Colonic mucosa (tissue), 4 donors: ENCODE measurements around the gene SPPL2A. TPM values are rescaled to one million over a fixed set of nuclear protein-coding genes. Genes with fewer than 3 reads are reported as not detected.
"Not testable (repeated sequence)": the region's sequence is repeated elsewhere in the genome, so short reads cannot be mapped to it uniquely, and the experiment has no call there.

ENCODE experiments used
- DNase-seq: peaks from one replicate; pipeline ENCODE4 v3.0.0-alpha.2; 2020
- H3K27ac ChIP-seq: fragments of 200-600 bp; one replicate; pipeline ENCODE4 v1.8.0; 2021
- H3K27me3 ChIP-seq: fragments of 200-600 bp; one replicate; pipeline ENCODE4 v1.8.0; 2021
- H3K36me3 ChIP-seq: fragments of 200-600 bp; one replicate; pipeline ENCODE4 v1.8.0; 2021
- H3K4me1 ChIP-seq: fragments of 200-600 bp; one replicate; pipeline ENCODE4 v1.8.0; 2021; ENCODE audit warnings: mild to moderate bottlenecking
- H3K4me3 ChIP-seq: fragments of 200-600 bp; one replicate; pipeline ENCODE4 v1.8.0; 2021
- H3K9ac ChIP-seq, 2 donors: one replicate each; pipeline ENCODE4 v1.7.0; 2013; ENCODE audit warnings: control low read depth in 2 of 2, low read depth in 2 of 2, low read length in 2 of 2
- H3K9me3 ChIP-seq: fragments of 200-600 bp; one replicate; pipeline ENCODE4 v1.8.0; 2021
- intact Hi-C: fragments of 100-400 bp; cut with DNase I; formaldehyde crosslinking; loops from one replicate; pipeline ENCODE4 v1.14.1; 2022
- total RNA-seq, 2 donors: library from RNA; stranded (reverse); fragmentation: NEBNext Ultra II Directional in 1 of 2; extraction: Animal tissue kit (Norgen Biotek cat#: 25700) in 1 of 2; gene quantifications; one replicate each; pipeline ENCODE4 v1.2.1, GENCODE V29; 2021
- TF ChIP-seq, protein P1 (sequence below): fragments of 200-600 bp; IDR thresholded peaks from one replicate; pipeline ENCODE4 v1.8.0; 2022; ENCODE audit warnings: antibody characterized with exemption, mild to moderate bottlenecking
- donor health status: healthy.
- donor health status: DM: no; HTN: no; CAD: no.
- donor health status: DM: no; HTN: no; CAD: no.

Gene SPPL2A
- total RNA-seq, 2 donors from 2014 or later: 190 to 308 TPM

DNA sequence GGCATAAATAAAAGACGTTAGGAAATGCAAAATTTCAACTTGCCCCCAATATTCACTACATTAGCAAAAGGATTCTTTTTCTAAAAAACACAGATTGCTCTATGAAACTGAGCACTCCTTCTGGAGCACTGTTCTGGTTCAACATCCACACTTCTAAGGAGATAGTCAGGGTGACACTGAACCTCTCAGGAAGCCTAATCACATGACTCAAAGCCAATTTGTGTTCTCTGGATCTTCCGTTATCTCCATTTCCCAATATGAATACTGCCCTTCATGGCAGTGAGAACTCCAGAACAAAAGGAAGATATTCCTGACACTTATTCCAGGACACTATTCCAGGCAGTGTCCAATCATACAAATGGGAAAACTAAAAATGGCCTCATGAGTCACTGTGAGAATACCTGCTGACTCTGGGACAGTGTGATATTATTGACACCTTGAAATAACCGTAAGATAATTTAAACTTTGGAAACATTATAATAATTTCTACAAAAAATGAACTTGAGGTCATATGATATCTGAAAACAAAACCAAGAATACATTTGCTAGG, 57.6 kb downstream of the SPPL2A start:
- H3K9ac ChIP-seq: no peak overlapping the region
- no peaks in the 10 kb centered on the region for H3K9me3 ChIP-seq
- no peaks in the 10 kb centered on the region for H3K27me3 ChIP-seq
- no peak for DNase-seq
- H3K4me3 ChIP-seq: no peak overlapping the region
- TF ChIP-seq, protein P1, sequence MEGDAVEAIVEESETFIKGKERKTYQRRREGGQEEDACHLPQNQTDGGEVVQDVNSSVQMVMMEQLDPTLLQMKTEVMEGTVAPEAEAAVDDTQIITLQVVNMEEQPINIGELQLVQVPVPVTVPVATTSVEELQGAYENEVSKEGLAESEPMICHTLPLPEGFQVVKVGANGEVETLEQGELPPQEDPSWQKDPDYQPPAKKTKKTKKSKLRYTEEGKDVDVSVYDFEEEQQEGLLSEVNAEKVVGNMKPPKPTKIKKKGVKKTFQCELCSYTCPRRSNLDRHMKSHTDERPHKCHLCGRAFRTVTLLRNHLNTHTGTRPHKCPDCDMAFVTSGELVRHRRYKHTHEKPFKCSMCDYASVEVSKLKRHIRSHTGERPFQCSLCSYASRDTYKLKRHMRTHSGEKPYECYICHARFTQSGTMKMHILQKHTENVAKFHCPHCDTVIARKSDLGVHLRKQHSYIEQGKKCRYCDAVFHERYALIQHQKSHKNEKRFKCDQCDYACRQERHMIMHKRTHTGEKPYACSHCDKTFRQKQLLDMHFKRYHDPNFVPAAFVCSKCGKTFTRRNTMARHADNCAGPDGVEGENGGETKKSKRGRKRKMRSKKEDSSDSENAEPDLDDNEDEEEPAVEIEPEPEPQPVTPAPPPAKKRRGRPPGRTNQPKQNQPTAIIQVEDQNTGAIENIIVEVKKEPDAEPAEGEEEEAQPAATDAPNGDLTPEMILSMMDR: no peak
- no peaks in the 10 kb centered on the region for H3K36me3 ChIP-seq
- intact Hi-C loops: no loop called here
- H3K27ac ChIP-seq: no peak overlapping the region
- no peaks in the 10 kb centered on the region for H3K4me1 ChIP-seq

DNA sequence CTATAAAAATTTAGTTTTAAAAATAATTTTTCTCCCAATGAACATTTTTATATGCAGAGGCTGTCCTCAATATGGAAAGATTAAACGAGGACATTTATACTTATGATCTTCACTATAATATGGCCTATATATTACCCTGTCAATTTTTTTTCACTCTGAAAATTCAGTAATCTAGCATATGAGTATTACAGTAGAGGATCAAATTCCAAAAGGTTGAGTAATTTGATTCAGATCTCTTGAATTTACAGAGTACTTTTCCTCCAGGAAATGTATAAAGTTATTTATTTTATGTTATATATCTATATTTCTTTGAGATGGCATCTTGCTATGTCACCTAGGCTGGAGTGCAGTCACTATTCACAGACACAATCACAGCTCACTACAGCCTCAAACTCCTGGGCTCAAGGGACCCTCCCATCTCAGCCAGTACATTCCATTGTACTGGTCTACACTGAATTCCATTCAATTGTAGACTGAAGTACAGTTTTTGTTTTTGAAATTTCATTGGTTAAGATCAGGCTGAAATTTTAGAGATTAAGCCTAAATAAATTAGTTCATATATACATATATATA, 62.7 kb downstream of the SPPL2A start:
- Histone ChIP-seq H3K4me3 (no peak overlapping the region), H3K27me3 (no peaks in the 10 kb centered on the region), H3K36me3 (no peaks in the 10 kb centered on the region), H3K9me3 (no peaks in the 10 kb centered on the region), H3K4me1 (no peaks in the 10 kb centered on the region), H3K27ac (no peak overlapping the region), H3K9ac (no peak overlapping the region)
- DNase-seq: no peak
- TF ChIP-seq, protein P1: no peak
- intact Hi-C loops: no loop called here

DNA sequence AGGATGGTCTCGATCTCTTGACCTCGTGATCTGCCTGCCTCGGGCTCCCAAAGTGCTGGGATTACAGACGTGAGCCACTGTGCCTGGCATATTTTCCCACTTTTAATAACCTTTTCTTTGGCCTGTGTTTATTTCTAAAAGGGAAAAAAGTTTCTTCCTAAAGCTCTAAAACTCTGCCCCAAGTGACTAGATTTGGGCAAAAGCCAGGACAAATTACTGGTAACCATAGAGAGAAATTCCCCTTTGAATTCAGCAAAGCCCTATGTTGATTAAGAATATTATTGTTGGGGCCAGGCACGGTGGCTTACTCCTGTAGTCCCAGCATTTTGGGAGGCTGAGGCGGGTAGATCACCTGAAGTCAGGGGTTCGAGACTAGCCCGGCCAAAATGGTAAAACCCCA, 67.4 kb downstream of the SPPL2A start:
- H3K4me3 ChIP-seq: no peak overlapping the region
- no peaks in the 10 kb centered on the region for H3K9me3 ChIP-seq
- DNase-seq: no peak
- H3K9ac ChIP-seq: no peak overlapping the region
- TF ChIP-seq, protein P1: no peak
- H3K27ac ChIP-seq: no peak overlapping the region
- intact Hi-C loops: no loop called here
- H3K36me3 ChIP-seq: no peaks in the 10 kb centered on the region
- no peaks in the 10 kb centered on the region for H3K4me1 ChIP-seq
- H3K27me3 ChIP-seq: no peaks in the 10 kb centered on the region

DNA sequence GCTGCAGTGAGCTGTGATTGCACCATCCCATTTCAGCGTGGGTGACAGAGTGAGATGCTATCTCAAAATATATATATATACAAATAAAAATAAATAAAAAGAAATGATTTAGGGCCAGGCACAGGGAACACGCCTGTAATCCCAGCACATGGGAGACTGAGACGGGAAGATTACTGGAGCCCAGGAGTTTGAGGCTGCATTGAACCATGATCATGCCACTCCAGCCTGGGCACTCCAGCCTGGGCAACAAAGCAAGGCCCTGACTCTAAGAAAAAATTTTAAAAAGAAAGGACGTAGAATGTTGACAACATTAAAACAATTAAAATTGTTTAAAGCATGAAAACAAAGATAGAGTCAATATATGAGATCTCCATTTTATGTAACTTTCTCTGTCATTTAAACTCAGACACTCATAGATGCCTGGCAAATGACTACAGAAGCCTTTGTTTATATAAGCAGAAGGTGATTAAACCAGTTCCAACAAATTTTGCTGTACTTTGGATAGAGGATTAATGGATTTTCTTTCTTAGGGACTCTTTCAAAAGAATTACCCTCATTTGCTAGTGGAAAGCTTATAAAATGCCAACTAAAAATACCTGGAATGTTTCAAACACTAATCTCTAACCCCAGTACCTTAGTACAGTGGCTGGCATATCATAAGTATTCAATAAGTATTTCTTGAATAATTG, 68.3 kb downstream of the SPPL2A start:
- Histone ChIP-seq H3K9ac (no peak overlapping the region), H3K4me3 (no peak overlapping the region), H3K27ac (no peak overlapping the region), H3K27me3 (no peaks in the 10 kb centered on the region), H3K4me1 (no peaks in the 10 kb centered on the region), H3K36me3 (no peaks in the 10 kb centered on the region), H3K9me3 (no peaks in the 10 kb centered on the region)
- no peak for DNase-seq
- TF ChIP-seq, protein P1: no peak
- intact Hi-C loops: no loop called here

DNA sequence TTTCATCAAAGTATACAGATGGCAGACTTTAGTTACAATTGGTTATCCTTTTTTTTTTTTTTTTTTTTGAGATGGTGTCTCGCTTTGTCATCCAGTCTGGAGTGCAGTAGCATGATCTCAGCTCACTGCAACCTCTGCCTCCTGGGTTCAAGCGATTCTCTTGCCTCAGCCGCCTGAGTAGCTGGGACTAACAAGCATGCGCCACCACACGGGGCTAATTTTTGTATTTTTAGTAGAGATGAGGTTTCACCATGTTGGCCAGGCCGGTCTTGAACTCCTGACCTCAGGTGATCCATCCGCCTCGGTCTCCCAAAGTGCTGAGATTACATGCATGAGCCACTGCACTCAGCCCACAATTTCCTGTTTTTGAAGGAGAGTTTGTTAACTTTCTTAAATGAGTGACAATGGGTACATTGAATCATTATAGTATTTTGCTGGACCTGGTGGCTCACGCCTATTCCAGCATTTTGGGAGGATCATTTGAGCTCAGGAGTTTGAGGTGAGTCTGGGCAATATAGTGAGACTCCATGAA, 70.8 kb downstream of the SPPL2A start:
- intact Hi-C loops, H3K27ac ChIP-seq, H3K4me3 ChIP-seq, H3K4me1 ChIP-seq, DNase-seq, H3K36me3 ChIP-seq, H3K27me3 ChIP-seq, H3K9ac ChIP-seq, H3K9me3 ChIP-seq: not testable (repeated sequence)
